ENCODE data around the gene NENF.

Gene NENF

GRCh38 chr1:212482637-212483441 is 50.1 kb downstream of the NENF start:
- DNase-seq = no peak

- no peak for DNase-seq
Measured at GRCh38 chr1:212484701-212485570, 52.2 kb downstream of the NENF start.

DNA sequence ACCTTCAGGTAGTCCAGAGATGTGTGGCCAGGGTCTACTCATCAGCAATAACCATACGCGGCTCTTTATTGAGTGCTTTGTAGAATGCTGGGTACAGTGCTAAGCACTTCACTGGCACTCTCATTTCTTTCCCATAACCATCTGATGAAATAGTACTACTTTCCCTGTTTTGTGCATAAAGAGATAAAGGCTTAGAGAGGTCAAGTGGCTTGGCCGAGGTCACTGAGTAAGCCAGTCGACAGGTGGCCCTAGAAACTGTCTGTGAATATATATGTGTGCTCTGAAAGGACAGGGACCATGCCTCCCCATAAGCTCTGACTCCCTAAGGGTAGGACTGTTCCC is 52.8 kb downstream of the NENF start:
- DNase-seq = no peak

DNA sequence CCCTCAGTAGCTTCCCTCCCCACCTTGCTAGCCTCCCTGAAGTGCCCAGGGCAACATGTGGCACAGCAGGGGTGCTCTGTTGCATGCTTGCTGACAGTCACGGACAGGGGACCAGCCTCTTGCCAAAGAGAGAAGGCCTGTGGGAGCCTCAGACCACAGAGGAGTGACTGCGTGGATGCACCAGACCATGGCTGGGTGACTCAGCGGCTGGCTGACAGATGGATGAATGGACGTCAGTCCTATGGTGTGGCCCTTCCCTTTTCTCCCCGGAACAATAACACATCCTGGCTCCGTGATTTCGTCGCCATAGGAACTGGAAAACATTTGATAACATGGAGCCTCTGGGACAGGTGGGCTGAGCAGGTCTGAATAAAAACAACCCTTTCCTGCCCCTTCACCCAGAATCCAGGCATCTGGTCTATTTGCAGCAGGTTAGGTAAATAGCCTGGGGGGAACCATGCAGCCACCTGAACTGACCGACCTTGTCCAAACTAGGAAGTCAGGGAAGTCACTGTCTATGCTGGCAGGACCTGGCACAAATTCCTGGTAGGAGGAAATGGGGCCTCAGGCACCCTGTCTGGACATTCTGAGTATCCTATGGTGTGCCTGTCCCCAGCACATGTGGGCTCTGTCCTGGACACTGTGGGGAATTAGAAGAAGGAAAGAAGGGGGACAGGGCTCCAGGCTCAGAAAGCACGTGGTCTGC is 53.3 kb downstream of the NENF start:
- DNase-seq = no peak

DNA sequence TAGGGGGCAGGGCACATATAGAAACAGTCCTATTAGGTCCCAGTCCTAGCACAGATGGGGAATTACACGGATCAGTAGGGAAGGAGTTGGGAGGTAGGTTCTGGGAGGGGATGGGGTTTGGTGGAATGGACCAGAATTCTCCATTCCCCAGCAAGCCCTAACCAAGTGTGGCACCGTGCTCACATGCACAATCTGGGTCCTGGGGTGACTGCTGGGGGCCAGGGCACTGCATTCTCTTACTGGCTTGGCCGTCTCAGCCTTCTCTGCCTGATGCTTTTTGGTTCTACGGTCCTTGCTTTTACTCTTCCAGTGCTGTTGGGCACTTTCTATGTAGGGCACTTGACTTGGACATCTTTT is 53.9 kb downstream of the NENF start:
- no peak for DNase-seq

- no peak for DNase-seq
Measured at GRCh38 chr1:212487286-212487685, 54.6 kb downstream of the NENF start.

- no peak for DNase-seq
Measured at GRCh38 chr1:212487774-212488435, 55.2 kb downstream of the NENF start.

DNA sequence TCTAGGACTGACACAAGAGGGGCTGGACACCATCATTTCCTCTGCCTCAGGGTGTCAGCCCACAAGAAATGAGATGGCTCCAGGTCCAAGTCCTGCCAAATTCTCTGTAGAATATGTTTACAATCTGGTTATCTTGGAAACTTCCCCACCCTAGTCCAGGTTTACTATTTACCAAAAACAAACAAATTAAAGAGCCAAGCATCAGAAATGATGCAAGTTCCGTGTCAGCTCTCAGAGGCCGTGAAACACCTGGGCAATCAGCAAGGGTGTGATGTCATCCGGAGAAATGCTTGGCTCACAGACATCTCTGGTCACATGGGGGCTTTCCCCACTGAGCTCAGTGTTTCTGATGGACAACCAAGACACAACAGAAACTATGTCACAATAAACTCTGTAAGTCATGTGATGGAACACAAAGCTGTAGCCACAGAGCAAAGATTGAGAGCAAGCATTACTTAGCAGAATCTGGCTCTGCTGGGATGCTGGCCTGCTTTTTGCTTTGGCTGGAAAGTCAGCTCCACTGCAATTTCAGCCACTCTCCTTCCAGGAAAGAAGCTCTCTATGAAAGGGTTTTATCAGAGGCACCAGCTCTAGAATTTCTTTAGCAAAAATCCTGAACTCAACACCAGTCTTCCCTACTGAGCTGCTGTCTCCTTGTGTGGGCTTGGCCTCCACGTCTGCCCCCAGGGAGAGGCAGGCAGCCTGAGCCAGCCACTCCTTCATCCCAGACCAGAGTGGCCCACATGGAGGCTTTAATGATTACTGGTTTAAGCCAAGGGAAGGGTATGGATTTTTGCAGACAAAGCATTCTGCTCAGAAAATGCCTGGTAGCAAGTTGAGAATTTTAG is 55.9 kb downstream of the NENF start:
- no peak for DNase-seq

DNA sequence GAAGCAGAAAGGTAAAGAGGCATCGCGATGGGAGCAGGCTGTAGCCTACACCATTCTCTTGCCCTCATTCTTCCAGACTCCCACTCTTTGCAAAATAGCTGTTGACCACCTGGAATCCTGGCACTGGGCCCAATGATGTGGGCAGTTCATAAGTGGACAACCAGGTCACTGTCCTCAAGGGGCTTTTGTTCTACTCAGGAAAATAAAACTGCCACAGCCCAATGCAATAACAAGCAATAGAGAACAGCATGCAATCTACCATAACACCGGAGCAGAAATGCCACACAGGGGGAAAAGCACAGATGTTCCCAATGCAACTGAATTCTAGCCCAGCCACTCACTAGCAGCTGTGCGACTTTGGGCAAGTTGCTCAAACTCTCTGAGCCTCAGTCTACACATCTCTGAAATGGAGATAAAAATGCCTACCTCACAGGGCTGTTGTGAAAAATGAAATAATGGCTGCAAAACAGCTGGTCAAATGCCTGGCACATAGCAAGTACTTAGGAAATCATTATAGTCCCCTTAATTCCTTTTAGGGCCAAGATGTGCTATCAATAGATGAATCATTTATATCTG is 56.7 kb downstream of the NENF start:
- no peak for DNase-seq

- DNase-seq = no peak
Measured at GRCh38 chr1:212490276-212490675, 57.6 kb downstream of the NENF start.

GRCh38 chr1:212491454-212491853 is 58.7 kb downstream of the NENF start:
- no peak for DNase-seq

Data from GF-D8 (cell line).